Embryonic facial prominence (tissue), 1 donor: ENCODE results near the gene UBE2S.
"Not testable (repeated sequence)": the region's sequence is repeated elsewhere in the genome, so short reads cannot be mapped to it uniquely, and the experiment has no call there.

Experiments used
- DNase-seq: peaks from one replicate; pipeline ENCODE4 v3.0.0-alpha.2; 2016; ENCODE audit errors: extremely low spot score

UBE2S gene

DNA sequence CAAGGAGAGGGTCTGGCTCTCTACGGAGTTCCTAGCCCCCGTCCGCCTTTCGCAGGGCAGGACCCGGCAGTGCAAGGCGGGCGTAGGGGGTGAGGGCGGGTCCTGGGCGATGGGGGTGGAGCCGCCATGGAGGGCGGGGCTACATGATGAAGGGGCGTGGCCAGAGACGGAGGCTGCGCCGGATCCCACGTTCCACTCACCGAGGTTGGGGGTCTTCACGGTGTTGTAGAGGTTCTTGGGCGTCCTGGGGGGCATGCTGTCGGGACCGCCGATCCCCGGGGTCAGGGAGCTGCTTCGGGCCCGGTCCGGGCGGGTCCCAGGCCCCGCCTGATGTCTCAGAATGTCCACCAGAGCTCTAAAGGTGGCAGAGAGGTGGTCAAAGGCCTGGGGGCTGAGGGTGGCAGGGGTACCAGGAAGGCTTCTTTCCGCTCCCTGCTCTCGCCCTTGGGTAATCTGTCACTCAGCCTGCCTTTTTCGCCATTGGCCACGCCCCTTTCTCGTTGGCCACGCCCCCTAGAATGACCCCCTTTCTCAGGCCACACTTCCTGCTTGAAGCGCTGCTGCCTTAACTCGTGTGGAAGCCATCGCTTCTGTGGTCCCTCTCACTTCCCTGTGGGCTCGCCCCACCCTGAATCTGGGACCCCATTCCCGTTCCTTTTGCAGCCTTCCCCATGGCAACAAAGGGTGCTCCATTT is 33.0 kb upstream of the UBE2S start:
- DNase-seq: no peak

DNA sequence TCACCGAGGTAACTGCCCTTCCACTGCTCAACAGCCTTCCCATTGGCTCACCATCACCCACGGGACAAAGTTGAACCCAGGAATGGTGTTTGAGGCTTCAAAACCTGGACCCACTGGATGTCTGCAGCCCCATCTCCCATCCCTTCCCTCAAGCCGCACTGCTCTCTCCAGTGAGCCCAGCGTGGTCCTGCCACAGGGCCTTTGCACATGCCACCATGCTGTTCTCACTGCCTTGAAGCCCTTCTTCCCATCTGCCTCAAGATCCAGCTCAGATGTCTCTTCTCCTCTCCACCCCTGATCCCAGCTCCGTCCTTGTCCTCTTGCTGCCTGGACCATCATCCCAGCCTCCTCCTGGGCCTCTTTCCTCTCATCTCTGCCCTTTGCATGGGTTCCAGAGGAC is 31.5 kb upstream of the UBE2S start:
- DNase-seq: no peak

DNA sequence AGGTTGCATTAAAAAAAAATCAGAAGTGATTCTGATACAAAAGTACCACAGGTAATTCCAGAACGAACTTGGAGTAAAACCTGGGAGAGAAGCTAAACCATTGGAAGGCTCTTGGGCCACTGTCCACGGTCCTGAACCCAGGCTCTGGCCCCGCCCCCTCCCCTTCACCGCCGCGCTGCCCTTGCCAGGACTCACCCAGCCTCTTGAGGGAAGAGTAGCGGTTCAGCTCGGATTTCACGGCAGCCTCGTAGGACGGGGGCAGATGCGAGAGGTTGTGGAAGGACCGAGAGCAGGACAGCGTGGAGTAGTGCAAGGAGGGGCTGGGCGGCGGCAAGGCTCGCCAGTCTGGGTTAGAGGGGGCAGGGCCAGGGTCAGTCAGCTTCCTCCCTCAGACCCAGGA is 29.8 kb upstream of the UBE2S start:
- DNase-seq: no peak

DNA sequence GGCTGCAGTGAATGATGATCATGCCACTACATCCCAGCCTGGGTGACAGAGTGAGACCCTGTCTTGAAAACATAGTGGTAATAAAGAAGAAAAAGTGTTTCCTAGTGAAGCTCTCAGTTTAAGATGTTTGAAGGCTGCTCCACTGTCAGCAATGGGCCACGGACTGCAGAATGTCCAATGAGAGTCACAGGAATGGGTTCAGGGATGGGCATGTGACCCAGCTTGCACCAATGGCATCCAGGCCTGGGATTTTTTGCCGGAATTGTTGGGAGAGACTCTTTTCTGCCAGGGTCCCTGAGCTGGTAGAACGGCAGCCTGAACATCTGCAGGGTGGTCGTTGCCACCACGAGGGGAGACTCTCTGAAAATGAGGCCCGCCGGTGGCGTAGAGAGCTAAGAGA is 29.3 kb upstream of the UBE2S start:
- DNase-seq: no peak

DNA sequence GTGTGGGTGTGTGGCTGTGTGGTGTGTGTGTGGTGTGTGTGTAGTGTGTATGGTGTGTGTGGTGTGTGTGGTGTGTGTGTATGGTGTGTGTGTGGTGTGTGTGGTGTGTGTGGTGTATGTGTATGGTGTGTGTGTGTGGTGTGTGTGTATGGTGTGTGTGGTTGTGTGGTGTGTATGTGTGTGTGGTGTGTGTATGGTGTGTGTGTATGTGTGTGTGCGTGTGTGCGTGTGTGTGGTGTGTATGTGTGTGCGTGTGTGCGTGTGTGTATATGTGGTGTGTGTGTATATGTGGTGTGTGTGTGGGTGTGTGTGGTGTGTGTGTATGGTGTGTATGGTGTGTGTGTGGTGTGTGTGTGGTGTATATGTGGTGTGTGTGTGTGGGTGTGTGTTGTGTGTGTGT is 27.4 kb upstream of the UBE2S start:
- no peak for DNase-seq

DNA sequence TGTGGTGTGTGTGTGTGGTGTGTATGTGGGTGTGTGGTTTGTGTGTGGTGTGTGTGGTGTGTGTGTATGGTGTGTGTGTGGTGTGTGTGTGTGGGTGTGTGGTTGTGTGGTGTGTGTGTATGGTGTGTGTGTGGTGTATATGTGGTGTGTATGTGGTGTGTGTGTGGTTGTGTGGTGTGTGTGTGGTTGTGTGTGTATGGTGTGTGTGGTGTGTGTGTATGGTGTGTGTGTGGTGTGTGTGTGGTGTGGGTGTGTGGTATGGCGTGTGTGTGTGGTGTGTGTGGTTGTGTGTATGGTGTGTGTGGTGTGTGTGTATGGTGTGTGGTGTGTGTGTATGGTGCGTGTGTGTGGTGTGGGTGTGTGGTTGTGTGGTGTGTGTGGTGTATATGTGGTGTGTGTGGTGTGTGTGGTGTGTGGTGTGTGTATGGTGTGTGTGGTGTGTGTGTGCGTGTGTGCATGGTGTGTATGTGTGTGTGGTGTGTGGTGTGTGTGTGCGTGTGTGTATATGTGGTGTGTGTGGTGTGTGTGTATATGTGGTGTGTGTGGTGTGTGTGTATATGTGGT is 26.9 kb upstream of the UBE2S start:
- no peak for DNase-seq

DNA sequence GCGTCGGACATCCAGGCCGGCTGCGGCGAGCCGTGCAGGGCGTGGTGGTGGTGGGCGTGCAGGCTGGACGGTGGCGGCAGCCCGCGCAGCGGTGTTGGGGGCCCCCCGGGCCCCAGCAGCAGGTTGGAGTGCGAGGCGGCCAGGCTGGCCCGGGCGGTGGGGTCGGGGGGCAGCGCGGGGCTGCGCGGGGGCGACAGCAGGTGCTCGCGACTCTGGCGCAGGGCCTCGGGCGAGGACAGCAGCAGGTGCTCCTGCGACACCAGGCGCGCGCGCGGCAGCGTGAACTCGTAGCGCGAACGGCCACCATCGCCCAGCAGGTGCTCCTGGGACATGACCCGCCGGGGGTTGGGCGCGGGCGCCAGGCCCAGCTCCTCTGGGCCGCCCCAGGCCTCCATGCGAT is 25.7 kb upstream of the UBE2S start:
- no peak for DNase-seq

DNA sequence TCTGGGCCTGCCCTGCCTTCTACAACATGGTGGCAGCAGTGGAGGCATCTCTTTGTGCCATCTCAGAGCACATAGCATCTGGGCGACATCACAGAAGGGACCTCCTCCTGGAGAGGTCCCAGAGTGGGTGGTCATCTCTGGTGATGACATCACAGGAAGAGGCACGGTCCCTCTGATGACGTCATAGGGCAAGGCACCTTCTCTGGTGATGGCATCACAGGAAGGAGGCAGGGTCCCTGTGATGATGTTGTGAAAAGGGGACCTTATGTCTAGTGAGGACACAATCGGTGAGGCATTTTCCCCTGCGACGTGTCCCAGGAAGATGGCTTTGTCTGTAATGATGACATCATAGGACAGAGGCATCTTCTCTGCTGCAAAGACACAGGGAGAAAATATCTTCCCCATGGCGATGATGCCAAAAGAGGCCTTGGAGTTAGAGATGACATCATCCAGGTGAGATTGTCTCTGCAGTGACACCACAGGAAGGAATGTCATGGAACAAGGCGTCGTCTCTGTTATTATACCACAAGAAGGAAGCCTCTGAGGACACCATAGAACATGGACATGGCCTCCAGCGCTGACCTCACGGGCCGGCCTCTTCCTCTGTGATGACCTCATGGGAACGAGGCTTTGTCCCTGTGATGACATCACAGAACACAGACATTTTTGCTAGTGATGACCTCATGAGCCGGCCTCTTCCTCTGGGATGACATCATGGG is 24.8 kb upstream of the UBE2S start:
- DNase-seq: no peak

DNA sequence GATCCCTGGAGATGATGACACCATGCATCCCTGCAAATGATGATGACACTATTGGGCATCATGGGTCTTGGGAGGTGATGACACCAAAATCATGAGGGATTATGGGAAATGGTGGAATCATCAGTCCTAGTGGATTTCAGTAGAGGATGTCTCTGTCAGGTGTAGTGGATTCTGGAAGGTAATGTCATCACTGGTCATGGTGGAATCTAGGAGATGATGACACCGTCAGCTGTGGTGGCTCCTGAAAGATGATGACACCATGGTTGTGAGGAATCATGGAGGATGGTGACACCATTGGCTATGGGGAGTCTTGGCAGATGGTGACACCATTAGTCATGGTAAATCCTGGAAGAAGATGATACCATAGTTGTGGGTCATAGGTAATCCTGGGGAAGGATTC is 23.6 kb upstream of the UBE2S start:
- DNase-seq: no peak

DNA sequence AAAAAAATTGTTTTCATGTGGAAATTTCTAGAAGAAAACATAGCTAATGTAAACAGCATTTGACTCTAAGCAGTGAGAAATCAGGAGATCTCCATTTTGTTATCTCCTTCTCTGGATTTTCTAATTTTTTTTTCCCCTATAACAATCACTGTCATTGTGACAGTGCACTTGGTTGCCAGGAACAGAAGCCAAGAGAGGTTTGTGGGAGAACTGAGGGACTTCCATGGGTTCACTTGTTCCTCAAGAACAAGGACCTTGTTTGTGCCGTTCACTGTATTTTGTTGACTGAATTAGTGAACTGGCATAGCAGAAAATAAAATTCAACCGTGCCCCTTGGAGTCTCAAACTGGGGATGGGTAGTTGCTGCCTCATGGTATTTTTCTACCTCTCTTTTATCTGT is 18.5 kb upstream of the UBE2S start:
- no peak for DNase-seq

DNA sequence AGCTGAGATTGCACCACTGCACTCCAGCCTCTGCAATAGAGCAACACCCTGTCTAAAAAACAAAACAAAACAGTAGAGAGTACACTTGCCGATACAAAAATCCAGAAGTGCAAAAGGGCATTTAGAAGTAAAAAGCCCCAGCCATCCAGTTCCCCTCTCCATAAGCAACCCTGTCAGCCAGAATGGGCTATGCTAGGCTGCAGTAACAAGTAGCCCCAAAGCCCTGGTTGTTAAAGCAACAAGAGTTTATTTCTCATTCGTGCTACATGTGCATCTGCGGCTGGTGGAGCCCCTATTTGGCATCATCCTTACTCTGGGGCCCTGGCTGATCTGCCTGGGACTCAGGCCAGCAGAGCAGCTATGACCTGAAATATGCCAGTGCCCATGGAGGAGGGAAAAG is 16.9 kb upstream of the UBE2S start:
- DNase-seq: no peak

DNA sequence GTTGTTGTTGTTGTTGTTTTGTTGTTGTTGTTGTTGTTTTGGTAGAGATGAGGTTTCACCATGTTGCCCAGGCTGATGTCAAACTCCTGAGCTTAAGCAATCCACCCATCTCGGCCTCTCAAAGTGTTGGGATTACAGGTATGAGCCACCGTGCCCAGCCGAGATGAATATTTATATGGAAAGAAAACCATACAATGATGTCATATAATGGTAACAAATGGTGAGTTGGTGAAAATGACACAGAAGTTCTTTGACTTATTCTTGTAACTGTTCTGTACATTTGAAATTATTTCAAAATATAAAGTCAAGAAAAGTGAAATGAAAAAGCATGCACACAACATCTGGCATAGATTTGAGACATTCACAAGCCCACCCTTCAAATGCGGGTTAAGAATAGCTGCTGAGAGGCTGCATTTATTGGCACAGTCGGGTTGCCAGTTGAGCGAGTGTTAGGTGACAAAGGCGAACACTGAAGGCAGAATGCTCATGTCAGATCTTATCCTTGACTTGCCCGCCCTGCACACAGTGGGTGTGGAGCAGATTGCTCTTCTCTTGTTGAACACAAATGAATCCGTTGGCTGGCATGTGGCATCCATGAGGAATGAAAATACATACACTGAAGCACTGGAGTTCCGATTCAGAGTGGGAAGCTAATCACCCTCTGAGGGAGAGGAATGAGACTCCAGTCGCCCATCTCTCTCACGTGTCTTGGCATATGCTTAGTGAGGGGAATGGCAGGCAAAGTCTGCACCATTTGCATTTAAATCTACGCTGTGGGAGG is 15.8 kb upstream of the UBE2S start:
- no peak for DNase-seq

DNA sequence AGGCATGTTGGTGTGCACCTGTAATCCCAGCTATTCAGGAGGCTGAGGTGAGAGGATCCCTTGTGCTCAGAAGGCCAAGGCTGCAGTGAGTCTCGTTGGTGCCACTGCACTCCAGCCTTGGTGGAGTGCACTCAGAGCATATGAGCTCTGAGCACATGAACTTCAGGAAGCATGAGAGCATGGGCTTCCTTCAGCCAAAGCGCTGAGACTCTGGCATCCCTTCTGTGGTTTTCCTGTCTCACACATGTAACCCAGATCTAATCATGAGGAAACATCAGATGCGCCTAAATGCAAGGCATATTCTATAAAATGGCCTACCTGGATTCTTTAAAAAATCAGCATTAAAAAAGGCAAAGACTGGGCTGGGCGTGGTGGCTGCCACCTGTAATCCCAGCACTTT is 13.7 kb upstream of the UBE2S start:
- DNase-seq: not testable (repeated sequence)

DNA sequence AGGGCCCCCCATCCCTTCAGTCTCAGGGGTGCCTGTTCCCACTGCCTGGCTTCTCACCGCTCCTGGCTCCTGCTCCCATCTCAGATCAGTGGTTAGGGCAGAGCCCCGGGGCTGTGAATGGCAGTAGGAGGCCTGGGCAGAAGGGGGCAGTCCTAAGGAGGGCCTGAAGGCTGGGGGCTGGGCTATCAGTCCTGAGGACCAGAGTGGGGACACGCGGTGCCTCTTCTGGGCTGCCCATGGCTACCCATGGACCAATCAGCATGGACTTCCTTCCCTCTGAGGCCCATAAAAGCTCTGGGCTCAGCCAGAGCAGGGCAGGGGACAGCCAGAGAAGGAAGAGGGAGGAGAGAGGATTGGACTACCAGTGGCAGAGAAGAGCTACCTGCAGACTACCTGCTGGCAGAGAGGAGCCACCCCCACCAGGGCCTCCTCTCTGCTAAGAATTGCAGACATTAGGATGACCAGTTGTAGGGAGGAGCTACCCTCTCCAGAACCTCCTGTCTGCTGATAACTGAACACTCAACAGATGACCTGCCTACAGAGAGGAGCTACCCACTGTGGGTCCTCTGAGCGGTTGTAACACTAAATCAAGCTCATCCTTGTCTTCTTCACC is 12.1 kb upstream of the UBE2S start:
- DNase-seq: no peak

DNA sequence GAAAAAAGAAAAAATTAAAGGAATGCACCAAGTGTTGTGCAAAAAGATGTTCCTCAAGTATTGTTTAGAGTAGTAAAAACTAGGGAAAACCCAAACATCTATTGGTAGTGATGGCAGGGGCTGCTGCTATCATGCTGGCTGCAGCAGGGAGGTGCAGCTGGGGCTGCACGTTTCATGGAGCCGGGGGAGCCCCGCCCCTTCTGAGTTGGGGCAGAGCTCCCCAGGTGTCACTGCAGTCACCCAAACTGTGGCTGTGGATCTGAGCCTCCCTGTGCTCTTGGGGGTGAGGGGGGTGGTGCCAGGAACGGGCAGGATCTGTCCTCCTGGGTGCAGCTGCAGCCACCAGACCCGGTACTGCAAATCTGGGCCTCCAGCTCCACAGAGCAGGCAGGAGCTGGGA is 11.5 kb upstream of the UBE2S start:
- no peak for DNase-seq

DNA sequence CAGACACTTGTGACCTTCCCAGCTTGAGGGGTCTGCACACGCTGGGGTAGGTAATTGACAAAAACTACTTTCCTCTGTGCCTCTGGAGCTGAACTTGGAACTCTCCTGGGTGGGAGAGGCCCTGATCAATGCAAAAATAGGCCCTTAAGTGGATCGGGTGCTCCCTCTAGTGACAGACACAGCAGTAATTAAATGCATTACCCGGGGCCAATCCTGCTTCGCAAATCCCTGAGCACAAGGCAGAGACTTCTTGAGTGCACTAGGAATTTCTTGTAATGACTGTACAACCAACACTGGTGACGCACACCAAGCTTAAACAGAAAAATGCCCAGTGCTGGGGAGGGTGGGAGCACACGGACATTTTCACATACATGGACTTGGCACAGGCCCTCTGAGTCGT is 10.6 kb upstream of the UBE2S start:
- peak; percentile 31 for DNase-seq

DNA sequence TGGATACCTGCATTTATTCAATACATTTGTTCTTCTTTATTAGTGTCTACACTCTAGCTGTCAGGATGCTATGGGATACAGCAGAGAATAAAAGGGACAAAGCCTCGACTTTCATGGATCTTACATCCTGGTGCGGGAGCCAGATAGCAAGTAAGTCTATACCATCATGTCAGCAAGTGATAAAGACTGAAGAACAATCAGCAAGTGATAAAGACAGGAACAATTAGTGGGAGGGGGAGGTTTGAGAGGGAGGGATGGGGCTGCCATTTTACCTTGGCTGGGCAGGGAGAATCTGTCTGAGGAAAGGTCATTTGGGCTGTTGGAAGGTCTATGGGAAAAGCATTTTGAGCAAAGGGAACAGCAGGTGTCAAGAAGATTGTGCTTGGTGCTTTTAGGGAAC is 2.6 kb upstream of the UBE2S start:
- no peak for DNase-seq

DNA sequence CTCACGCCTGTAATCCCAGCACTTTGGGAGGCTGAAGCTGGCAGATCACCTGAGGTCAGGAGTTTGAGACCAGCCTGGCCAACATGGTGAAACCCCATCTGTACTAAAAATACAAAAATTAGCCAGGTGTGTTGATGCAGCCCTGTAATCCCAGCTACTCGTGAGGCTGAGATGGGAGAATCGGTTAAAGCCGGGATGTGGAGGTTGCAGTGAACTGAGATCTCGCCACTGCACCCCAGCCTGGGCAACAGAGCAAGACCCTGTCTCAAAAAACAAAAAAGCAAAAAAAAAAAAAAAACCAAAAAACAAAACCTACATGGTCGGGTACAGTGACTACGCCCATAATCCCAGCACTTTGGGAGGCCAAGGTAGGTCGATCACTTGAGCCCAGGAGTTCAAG is 1.6 kb upstream of the UBE2S start:
- DNase-seq: not testable (repeated sequence)

DNA sequence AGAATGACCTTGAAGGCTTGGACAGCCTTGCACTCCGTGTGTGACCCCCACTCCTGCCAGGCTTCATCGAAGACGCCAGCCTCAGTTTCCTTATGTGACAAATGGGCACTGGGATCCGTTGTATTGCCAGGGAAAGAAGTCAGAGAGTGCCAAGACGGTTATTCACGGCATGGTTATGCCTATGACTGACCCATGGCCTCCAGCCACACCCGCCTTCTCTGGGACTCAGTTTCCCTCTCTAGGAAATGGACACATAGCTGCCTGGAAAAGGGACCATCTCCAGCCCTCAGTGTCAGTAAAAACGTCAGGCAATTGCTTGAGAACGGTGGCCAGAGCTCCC is 915 bp upstream of the UBE2S start:
- DNase-seq: no peak

DNA sequence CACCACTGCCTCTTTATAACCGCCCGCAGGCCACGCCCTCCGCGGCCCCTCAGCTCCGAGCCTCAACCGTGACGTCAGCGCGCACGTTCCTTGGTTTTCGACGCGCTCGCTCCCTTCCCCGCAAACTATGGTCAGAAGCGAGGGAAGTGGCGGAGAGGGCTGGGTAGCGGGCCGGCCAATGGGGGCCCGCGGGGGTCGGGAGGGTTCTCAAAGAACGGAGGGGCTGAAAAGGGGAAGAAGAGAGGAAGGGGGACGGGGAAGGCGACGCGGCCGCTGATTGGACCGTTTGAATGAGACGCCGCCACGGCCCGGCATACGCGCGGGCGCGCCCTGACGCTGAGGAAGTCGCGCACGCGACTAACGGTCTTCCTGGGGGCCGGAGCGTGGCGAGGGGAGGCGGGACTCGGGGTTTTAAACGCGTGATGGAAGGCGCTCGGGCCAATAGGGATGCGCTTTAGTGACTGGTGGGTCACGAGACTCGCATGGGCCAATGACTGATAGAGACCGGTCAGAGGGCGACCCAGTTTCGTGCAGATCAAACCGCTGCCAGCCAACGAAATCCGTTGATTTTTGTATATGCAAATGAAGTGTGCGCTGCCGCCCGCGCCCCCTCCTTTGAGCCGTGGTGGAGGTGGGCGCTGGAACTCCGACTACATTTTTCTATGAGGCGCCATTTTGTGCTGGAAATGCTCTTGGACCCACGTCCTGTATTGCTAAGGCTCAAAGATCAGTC is 378 bp upstream of the UBE2S start:
- DNase-seq: peak; percentile 99

DNA sequence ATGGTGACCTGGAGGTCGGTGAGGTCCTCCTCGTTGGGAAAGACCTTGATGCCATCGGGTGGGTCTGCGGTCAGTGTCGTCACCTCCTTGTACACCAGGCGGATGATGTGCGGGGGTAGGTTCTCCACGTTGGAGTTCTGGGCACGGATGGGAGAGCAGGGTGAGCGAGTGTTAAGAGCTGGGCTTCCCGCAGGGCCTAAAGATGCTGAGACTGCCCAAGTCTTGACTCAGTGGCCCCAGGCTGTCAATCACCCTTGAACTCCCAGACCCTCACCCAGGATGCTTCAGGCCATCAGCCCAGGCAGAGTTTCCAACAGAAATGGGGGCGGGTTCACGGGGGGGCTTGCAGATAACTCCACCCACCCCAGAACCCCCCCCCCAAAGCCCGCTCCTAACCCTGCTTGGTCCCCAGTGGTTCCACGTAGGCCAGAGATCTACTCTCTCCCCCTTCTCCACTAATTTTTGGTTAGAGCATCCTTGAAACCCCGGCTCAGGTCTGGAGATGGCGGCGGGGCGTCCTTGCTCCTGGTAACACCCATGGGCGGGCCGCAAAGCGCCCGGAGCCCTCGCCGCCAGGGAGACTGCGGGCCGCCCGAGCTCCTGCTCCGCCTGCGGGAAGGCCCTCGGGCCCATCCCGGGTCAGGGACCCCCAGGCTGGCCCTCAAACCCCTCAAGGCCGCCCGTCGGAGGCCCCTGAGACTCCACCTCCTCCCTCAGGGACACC is 600 bp downstream of the UBE2S start:
- DNase-seq: no peak
